HG02884 (cell line): Measurements from ENCODE around the gene TRIP12.
"Not testable (repeated sequence)": the region's sequence is repeated elsewhere in the genome, so short reads cannot be mapped to it uniquely, and the experiment has no call there.

Experiments used
- ATAC-seq: cut with Tn5 transposase; IDR thresholded peaks from one replicate; pipeline ENCODE4 v1.9.1; 2021; ENCODE audit warnings: mild to moderate bottlenecking, moderate library complexity; ENCODE audit not compliant: unreplicated experiment

Gene TRIP12

GRCh38 chr2:229835596-229836283 lies 86.1 kb downstream of the TRIP12 start:
- no peak for ATAC-seq

- not testable (repeated sequence) for ATAC-seq
Observed at GRCh38 chr2:229834368-229834767, 87.4 kb downstream of the TRIP12 start.

- peak; percentile 57 for ATAC-seq
Observed at GRCh38 chr2:229832510-229832898, 89.3 kb downstream of the TRIP12 start.

GRCh38 chr2:229831805-229832509 lies 89.9 kb downstream of the TRIP12 start:
- peak; percentile 5 for ATAC-seq

GRCh38 chr2:229825476-229825875 lies 96.3 kb downstream of the TRIP12 start:
- ATAC-seq, result no peak

GRCh38 chr2:229821316-229821715 lies 100.5 kb downstream of the TRIP12 start:
- ATAC-seq, result no peak

- no peak for ATAC-seq
Observed at GRCh38 chr2:229818230-229818629, 103.6 kb downstream of the TRIP12 start.

GRCh38 chr2:229815858-229816257 lies 106.0 kb downstream of the TRIP12 start:
- ATAC-seq, result no peak

- ATAC-seq, result no peak
Observed at GRCh38 chr2:229815342-229815741, 106.5 kb downstream of the TRIP12 start.

- no peak for ATAC-seq
Observed at GRCh38 chr2:229810786-229811185, 111.0 kb downstream of the TRIP12 start.

GRCh38 chr2:229805559-229805958 lies 116.2 kb downstream of the TRIP12 start:
- no peak for ATAC-seq

- ATAC-seq, result no peak
Observed at GRCh38 chr2:229802785-229803184, 119.0 kb downstream of the TRIP12 start.

GRCh38 chr2:229800997-229801754 lies 120.6 kb downstream of the TRIP12 start:
- ATAC-seq, result peak; percentile 60

GRCh38 chr2:229798446-229799155 lies 123.2 kb downstream of the TRIP12 start:
- no peak for ATAC-seq

- no peak for ATAC-seq
Observed at GRCh38 chr2:229795058-229795457, 126.8 kb downstream of the TRIP12 start.

- no peak for ATAC-seq
Observed at GRCh38 chr2:229794636-229795035, 127.2 kb downstream of the TRIP12 start.

GRCh38 chr2:229786289-229786688 lies 135.5 kb downstream of the TRIP12 start:
- ATAC-seq, result not testable (repeated sequence)

- no peak for ATAC-seq
Observed at GRCh38 chr2:229784791-229785190, 137.0 kb downstream of the TRIP12 start.

- ATAC-seq, result peak; percentile 44
Observed at GRCh38 chr2:229783108-229783721, 138.6 kb downstream of the TRIP12 start.

GRCh38 chr2:229780856-229781773 lies 140.7 kb downstream of the TRIP12 start:
- no peak for ATAC-seq
